ENCODE measurements around the gene JMJD7.

DNA sequence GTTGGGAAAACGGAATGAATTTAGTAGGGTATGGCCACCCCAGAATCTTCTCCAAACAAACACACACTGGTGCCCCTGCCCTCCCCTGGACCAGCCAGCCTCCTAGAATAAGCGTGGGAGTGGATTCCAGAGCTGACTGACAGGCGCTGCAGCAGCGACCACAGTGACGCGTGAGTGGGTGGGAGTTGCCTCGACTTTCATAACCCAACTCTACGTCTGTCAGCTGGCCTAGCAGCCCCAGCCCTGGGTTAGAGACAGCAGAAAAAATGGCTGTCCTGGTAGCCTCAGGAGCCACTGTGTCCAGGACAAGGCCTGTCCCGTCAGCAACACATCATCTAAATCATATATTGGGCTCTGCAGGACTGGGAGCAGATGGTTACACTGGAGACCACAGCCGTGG lies 20.7 kb downstream of the JMJD7 start:
- TF ChIP-seq, protein P1, sequence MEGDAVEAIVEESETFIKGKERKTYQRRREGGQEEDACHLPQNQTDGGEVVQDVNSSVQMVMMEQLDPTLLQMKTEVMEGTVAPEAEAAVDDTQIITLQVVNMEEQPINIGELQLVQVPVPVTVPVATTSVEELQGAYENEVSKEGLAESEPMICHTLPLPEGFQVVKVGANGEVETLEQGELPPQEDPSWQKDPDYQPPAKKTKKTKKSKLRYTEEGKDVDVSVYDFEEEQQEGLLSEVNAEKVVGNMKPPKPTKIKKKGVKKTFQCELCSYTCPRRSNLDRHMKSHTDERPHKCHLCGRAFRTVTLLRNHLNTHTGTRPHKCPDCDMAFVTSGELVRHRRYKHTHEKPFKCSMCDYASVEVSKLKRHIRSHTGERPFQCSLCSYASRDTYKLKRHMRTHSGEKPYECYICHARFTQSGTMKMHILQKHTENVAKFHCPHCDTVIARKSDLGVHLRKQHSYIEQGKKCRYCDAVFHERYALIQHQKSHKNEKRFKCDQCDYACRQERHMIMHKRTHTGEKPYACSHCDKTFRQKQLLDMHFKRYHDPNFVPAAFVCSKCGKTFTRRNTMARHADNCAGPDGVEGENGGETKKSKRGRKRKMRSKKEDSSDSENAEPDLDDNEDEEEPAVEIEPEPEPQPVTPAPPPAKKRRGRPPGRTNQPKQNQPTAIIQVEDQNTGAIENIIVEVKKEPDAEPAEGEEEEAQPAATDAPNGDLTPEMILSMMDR (IDR thresholded peaks at IDR 0.05), result no peak
- TF ChIP-seq SIN3A (IDR thresholded peaks at IDR 0.05; ENCODE audit: borderline replicate concordance, insufficient read depth, low read depth, low read length), result no peak
